UCSD-AML1 (cell line): Measurements from ENCODE around the gene SNRPD1.
"Not testable (repeated sequence)": the region's sequence is repeated elsewhere in the genome, so short reads cannot be mapped to it uniquely, and the experiment has no call there.

ENCODE experiments used
- DNase-seq: peaks from one replicate; lab custom pipeline; 2025; ENCODE audit not compliant: unreplicated experiment; lab: John Stamatoyannopoulos, UW

SNRPD1 gene

DNA sequence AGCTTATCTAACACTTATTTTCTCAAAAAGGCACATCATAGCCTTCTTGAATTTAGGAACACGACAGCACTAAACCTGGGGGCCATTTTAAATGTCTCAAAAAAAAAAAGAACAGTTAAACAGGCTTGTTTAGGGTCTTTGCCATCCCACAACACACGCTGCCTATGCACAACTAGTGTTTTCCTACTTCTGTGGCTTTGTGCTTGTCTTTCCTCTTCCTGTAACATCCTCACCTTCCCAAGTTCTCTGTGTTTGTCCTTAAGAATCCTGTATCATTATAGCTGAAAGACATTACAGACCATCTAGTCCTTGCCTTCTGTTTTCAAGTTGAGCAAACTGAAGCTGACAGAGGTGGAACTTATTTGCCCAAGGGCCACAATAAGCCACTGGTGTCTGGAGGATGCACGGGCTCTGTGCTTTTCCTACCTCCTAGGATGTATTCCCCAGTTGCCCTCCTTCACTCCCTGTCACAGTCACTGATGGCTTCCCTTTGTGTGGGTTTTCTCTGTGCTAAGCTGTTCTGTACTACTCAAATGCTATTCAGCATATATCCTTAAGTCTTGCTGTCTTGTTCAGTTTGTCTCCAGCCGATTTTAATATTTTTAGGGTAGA is 22.6 kb downstream of the SNRPD1 start:
- DNase-seq: no peak

DNA sequence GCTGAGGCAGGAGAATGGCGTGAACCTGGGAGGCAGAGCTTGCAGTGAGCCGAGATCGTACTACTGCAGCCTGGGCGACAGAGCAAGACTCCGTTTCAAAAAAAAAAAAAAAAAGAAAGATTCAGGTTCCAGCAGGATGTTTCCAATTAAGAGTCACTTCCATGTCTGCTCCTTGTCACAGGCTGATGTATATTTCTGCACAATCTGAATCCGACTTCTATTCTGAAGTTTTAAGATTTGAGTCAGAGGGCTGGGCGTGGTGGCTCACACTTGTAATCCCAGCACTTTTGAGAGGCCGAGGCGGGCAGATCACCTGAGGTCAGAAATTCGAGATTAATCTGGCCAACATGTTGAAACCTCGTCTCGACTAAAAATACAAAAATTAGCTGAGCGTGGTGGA is 24.7 kb downstream of the SNRPD1 start:
- no peak for DNase-seq

GRCh38 chr18:21638822-21639221 is 26.7 kb downstream of the SNRPD1 start:
- DNase-seq: no peak

GRCh38 chr18:21640375-21640774 is 28.3 kb downstream of the SNRPD1 start:
- not testable (repeated sequence) for DNase-seq

DNA sequence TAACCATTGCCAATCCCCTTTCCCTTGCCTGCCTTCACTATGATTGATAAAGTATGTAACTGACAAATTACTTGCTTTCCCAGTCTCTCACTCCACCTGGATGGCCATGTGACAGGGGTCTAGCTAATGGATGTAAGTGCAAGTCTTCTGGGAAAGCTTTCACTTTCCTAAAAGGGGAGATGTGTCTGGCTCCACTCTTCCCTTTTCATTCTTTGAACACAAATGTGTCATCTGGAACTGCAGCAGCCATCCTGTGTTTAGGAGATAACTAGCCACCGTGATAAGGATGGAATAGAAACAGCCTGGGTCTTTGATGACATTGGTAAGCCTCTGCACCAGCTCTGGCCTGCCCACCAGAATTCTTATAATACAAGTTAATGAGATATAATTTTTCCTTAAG is 38.2 kb downstream of the SNRPD1 start:
- no peak for DNase-seq

DNA sequence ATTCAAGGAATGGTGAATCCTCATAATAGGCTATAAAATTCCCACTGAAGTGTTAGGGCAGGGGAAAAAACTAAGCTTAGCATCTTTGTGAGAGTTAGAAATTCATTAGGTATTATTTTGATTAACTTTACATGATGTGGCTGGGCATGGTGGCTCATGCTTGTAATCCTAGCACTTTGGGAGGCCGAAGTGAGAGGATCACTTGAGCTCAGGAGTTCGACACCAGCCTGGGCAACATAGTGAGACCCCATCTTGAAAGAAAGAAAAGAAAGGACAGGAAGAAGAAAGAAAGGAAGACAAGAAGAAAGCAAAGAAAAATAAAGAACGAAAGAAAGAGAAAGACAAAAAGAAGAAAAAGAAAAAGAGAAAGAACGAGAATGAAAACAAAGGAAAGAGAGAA is 40.0 kb downstream of the SNRPD1 start:
- DNase-seq: no peak

GRCh38 chr18:21653361-21653760 is 41.2 kb downstream of the SNRPD1 start:
- no peak for DNase-seq

DNA sequence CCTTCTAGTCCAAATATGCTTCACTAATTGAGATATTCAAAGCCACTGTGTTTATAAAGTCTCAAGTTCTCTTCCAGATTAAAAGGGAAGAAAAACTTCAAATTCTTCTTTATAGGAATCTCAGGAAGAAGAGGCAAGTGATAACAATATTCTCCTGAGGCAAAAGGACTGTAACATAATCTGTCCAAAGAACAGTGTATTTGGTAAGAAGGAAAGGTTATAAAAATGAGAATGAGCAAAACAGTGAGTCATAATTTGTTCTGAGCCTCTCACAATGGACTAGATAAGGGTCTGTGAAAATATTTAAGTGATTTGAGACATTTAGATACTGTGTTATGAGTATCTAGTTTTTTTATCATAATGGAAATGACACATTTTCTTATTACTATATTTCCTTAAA is 44.3 kb downstream of the SNRPD1 start:
- DNase-seq: no peak

DNA sequence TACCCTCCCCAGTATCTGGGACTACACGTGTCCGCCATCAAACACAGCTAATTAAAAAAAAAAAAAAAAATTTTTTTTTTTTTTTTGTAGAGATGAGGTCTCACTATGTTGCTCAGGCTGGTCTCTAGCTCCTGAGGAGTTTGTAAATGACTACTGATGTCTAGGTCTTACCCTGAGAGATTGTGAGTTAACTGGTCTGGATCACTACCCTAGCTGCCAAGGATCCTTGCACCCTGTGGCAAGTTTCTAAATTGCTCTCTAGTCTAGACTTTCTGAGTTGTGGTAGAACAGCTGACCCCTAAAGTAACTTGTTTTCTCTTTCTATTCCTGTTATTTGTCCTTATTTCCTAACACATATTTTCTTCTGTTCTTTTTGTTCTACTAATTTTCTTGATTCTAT is 48.0 kb downstream of the SNRPD1 start:
- no peak for DNase-seq

DNA sequence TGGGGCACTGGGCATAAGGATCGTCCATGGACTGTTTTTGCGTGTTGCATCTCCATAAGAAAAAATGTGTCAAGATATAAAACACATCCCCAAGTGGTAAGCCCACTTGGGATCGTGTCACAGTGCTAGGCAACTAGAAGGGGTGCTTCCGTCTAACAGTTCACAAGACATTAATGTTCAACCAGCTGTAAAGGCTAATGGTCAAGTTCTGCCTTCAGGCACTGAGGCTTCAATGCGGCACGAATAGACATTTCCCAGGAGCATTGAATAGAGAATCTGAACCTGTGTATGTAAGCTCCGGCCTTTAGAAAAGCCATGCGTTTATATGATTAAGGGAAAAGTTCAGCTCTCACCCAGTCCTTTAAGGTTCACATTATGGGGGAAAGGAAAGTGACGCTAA is 50.5 kb downstream of the SNRPD1 start:
- no peak for DNase-seq

DNA sequence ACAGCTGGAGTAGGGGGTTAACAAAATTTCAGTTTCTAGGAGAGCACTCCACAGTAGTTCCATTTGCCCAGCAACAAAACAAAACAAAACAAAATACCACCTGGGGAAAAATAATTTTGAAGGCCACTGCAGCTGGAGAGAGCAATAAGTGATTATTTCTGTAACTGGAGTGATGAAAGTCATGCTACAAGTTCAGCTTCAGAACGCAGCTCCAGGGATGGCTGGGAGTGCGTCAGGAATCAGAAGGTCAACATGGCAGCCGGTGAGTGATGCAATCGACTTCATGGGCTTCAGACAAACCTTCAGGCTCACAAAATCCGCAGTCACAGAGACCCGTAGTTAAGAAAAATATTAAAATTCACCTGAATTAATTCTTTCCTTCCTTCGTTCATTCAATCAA is 51.5 kb downstream of the SNRPD1 start:
- no peak for DNase-seq

- DNase-seq: no peak
These were observed 52.0 kb downstream of the SNRPD1 start for GRCh38 chr18:21664069-21664468.

DNA sequence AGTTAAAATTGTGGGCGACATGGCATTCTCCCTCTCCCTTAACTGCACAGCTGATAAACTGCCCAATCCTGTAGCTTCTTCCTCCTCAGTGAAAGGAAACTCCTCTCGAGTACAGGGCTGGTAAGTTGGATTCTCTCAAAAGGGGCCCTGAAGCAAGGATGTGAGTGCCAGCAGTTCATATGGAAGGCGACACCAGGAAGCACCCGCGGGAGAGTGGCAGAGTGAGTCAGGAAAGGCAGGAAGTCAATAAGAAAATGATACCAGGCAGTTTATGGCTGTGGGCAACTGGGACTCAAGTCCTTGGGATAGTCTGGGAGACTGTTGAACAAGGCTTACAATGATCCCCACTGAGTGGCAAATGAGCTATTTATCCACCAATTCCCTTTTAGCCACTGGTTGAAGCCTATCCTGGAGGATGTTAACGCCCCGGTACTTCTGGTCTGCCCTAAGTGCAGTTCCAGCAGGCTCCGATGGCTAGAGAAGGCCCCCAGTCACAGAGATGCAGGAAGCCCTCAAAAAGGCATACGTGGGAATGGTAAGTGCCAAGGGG is 57.7 kb downstream of the SNRPD1 start:
- DNase-seq: peak; percentile 29

DNA sequence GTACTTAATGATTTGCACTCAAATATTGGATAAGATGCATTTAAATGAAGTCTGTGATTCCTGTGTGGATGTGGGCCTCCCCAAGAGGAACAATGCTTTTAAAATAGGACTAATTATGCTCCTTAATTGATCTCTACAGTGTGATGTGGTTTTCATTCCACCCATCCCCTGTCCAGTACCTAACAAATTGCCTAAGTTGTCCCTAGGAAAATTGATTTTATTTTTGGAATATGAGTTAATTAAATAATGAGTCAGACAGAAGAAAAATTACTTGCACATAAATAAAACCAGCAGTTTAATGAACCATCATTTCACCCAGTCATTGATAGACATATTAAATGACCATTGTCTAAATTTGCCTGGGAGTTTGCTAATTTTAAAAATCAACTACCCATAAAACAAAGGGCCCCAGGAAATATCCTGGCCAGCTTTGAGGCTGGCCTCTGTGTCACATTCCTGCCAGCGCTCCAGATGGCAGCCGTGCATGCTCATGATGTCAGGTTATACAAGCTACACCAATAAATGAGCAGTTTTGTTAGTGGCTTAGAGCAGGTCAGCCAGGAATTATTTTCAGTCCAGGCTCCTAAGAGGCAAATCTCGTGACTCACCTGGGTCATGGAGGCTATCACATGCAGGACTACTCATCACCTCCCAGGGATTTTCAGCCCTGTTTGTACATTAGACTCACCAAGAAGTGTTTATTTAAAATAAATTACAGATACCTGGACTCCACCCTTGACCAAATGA is 60.6 kb downstream of the SNRPD1 start:
- DNase-seq: no peak

DNA sequence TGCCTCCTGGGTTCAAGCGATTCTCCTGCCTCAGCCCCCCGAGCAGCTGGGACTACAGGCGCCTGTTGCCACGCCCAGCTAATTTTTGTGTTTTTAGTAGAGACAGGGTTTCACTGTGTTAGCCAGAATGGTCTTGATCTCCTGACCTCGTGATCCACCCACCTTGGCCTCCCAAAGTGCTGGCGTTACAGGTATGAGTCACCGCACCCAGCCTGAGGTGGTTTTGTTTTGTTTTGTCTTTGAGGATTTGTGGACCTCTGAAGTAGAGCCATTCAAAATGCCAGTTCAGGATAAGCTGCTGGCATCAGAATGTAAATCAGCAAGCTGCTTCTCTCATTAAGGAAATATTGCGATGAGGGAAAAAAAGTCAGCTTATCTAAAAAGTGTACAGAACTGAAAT is 63.2 kb downstream of the SNRPD1 start:
- DNase-seq: not testable (repeated sequence)

DNA sequence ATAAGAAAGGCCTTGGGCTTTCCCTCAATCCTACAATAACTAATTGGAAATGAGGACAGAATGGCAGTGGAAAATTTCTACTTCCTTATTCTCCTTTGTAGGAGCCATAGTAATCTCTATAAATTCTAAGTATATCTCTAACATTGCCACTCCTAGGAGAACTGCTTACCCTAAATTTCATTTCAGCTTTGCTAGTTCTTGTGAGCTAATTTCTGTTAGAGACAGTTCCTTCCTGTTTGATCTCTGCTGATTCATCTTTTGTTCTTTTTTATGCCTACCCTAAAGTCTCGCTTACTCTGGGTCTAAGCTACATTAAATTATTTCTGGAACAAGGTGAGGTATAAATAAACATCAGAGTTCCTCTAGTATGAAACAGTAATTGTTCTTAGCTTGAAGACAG is 66.7 kb downstream of the SNRPD1 start:
- no peak for DNase-seq

DNA sequence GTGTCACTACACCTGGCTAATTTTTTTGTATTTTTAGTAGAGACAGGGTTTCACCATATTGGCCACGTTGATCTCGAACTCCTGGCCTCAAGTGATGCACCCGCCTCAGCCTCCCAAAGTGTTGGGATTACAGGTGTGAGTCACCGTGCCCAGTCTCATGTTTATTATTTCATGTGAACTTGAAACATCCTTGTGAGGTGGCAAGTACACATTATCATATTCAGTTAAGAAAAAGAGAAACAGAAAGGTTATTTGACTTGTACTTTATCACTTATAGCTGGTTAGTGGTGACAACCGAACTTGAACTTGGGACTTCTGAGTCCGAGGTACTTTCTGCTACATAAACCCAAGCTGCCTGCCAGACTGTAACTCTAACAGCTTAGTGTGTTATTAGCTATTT is 68.0 kb downstream of the SNRPD1 start:
- no peak for DNase-seq

- DNase-seq: peak; percentile 30
These were observed 70.4 kb downstream of the SNRPD1 start for GRCh38 chr18:21682371-21683051.
